Measurements from ENCODE around the gene P2RX4.
A peak's percentile ranks its signal among the peaks of the same experiment; 100 is the strongest.
"Not testable (repeated sequence)": the region's sequence is repeated elsewhere in the genome, so short reads cannot be mapped to it uniquely, and the experiment has no call there.

The P2RX4 gene

GRCh38 chr12:121219353-121219986 lies 9.5 kb downstream of the P2RX4 start:
- DNase-seq = no peak

DNA sequence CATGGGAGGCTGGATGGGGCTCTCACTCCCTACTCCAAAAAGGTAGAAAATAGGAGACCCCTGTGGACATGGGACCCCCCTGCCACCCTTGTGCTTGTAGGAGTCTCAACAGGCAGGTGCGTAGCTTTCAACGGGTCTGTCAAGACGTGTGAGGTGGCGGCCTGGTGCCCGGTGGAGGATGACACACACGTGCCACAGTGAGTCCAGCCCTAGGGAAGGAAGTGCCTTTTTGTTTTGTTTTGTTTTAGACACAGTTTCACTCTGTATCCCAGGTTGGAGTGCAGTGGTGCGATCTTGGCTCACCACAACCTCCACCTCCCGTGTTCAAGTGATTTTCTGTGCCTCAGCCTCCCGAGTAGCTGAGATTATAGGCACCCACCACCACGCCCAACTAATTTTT lies 12.9 kb downstream of the P2RX4 start:
- DNase-seq = no peak

GRCh38 chr12:121223292-121224285 lies 13.7 kb downstream of the P2RX4 start:
- DNase-seq = no peak

- DNase-seq = no peak
Observed at GRCh38 chr12:121224591-121224990, 14.7 kb downstream of the P2RX4 start.

- DNase-seq = no peak
Observed at GRCh38 chr12:121226399-121226798, 16.5 kb downstream of the P2RX4 start.

DNA sequence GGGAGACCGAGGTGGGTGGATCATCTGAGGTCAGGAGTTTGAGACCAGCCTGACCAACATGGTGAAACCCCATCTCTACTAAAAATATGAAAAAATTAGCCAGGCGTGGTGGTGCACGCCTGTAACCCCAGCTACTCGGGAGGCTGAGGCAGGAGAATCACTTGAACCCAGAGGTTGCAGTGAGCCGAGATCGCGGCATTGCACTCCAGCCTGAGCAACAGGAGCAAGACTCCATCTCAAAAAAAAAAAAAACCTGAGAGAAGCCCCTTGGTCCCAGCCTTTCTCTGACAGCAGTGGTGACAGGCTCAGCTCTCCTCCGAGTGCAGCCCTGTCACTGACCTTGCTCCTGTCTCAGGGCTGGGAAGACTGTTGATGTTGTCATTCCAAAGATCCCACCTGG lies 16.9 kb downstream of the P2RX4 start:
- DNase-seq = not testable (repeated sequence)

DNA sequence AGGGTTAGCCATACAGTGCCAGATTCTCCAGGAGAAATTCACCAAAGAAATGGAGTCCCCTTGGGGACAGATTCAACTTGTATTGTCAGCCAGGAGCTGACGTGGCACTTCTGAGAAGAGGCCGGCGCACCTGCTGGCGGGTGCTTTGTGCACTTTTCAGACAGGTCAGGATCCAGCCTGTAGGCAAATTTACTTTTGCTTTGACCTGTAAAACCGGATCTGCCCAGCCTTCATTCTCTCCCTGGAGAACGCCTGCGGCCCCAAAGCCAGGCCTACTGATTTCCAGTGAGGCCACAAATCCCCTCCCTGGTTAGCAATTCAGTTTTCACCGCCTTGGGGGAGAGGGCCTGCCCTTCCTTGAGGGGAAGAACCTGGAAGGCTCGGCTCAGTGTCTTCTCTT lies 17.4 kb downstream of the P2RX4 start:
- no peak for DNase-seq

DNA sequence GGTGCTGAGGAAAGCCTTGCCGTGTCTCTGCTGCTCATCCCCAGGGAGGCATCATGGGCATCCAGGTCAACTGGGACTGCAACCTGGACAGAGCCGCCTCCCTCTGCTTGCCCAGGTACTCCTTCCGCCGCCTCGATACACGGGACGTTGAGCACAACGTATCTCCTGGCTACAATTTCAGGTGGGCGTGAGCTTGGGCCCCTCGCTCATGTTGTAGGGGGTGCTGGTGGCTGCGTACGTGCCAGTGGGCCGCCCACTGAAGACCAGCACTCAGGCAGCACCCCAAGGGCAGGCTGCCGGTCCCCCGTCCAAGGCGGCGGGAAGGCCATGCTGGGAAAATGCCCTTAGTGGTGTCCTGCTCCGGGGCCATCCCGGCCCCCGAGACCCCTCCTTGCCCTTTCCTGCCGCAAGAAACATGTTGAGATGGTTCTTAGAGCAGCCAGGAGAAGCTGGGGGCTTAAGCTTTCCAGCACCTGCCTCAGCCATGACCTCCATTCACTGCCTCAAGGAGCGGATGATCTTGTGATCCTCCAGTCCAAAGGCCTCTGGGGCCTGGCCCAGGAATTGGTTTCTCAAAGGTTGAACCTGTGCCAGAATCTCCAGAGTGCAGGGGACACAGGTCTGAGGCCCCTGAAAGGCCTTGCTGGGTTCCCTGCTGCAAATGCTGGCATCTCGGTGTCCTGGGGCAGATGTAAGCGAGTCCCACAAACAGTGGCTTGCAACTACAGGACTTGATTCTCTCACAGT lies 19.2 kb downstream of the P2RX4 start:
- no peak for DNase-seq

DNA sequence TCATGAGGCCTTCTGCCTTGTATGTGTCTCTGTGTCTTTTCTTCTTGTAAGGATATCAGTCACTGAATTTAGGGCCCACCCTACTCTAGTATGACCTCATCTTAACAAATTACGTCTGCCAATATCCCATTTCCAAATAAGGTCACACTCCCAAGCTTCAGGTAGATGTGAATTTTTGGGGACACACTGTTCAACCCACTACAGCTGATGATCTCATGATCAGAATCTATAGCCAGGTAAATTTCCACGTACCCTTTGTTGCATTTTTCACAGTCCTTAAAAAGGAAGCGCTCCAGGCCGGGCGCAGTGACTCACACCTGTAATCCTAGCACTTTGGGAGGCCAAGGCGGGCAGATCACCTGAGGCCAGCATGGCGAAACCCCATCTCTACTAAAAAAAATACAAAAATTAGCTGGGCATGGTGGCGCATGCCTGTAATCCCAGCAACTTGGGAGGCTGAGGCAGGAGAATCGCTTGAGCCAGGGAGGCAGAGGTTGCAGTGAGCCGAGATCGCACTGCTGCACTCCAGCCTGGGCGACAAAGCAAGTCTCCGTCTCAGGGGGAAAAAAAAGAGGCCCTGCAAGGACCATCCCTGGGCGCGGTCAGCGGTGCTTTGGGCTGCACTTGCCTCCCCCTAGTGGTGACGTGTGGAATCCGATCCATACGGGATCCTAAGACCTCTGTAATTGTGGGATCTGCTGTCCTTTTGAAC lies 20.1 kb downstream of the P2RX4 start:
- peak in 35 of 56 donors; percentile 3 to 77 (median 25) for DNase-seq

- DNase-seq = no peak
Observed at GRCh38 chr12:121230538-121230907, 20.6 kb downstream of the P2RX4 start.

GRCh38 chr12:121232163-121232562 lies 22.2 kb downstream of the P2RX4 start:
- no peak for DNase-seq

- no peak for DNase-seq
Observed at GRCh38 chr12:121232977-121233627, 23.2 kb downstream of the P2RX4 start.

DNA sequence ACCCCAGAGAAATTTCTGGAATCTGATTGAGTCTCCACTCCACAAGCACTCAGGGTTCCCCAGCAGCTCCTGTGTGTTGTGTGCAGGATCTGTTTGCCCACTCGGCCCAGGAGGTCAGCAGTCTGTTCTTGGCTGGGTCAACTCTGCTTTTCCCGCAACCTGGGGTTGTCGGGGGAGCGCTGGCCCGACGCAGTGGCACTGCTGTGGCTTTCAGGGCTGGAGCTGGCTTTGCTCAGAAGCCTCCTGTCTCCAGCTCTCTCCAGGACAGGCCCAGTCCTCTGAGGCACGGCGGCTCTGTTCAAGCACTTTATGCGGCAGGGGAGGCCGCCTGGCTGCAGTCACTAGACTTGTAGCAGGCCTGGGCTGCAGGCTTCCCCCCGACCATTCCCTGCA lies 23.7 kb downstream of the P2RX4 start:
- no peak for DNase-seq

- no peak for DNase-seq
Observed at GRCh38 chr12:121236776-121237175, 26.8 kb downstream of the P2RX4 start.

DNA sequence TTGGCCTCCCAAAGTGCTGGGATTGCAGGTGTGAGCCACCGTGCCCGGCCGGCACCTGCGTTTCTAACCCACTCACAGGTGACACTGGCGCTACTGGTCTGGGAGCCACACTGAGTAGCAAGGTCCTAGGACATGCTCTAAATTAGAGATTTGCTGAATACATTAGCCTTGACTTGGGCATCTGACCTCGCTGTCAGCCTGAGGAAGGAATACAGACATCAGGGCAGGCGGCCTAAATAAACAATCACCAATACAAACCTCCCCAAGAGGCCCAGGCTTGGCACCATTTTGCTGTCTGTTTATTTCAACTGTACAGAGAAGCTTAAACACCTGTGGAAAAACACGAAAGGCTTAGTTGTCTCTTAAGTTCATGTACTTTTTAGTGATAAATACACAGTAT lies 27.5 kb downstream of the P2RX4 start:
- no peak for DNase-seq

GRCh38 chr12:121238086-121238485 lies 28.2 kb downstream of the P2RX4 start:
- DNase-seq = no peak

GRCh38 chr12:121238604-121239350 lies 28.8 kb downstream of the P2RX4 start:
- no peak for DNase-seq

GRCh38 chr12:121239351-121240061 lies 29.6 kb downstream of the P2RX4 start:
- no peak for DNase-seq

DNA sequence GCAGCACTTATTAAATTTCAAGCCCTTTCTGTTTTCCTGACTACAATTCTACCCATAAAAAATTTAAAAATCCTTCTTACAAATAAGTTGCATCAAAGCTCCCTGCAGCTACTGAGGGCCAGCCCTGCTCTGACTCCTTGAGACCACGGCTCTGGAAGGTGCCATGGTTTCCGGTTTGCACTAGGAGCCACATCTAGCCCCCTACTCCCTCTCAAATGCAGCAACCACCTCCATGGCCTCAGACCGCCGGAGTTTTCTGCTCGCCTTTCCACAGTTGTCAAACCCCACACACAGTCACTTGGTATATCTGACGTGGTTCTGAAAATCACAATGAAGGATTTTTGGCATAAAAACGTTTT lies 30.1 kb downstream of the P2RX4 start:
- DNase-seq = no peak
